ENCODE data around the gene CLEC16A. TPM values are rescaled to one million over a fixed set of nuclear protein-coding genes. Genes with fewer than 3 reads are reported as not detected.

CLEC16A gene
- polyA plus RNA-seq, 1 experiment, result 11.9 TPM

GRCh38 chr16:10999300-10999699 is 54.9 kb downstream of the CLEC16A start:
- ChIA-PET POLR2A (interaction anchor here (1.7 kb wide), 1 partner anchor 256 kb away, joined by 8 read pairs; no protein-coding TSS in a partner anchor), CTCF (no interaction called here)
- no peak for DNase-seq (ENCODE audit: low read depth, low spot score)
- no peak for TF ChIP-seq CTCF (IDR thresholded peaks at IDR 0.05; ENCODE audit: low read depth, low read length)
- H3K27ac ChIP-seq (ENCODE audit: low read depth, low read length), result no peak overlapping the region
- no peaks in the 10 kb centered on the region for H3K9me3 ChIP-seq (ENCODE audit: control insufficient read depth, insufficient read depth, low read length)
- no peaks in the 10 kb centered on the region for H3K27me3 ChIP-seq (ENCODE audit: control insufficient read depth, insufficient read depth, low read length)
- H3K4me3 ChIP-seq (ENCODE audit: low read depth, low read length), result no peak overlapping the region

DNA sequence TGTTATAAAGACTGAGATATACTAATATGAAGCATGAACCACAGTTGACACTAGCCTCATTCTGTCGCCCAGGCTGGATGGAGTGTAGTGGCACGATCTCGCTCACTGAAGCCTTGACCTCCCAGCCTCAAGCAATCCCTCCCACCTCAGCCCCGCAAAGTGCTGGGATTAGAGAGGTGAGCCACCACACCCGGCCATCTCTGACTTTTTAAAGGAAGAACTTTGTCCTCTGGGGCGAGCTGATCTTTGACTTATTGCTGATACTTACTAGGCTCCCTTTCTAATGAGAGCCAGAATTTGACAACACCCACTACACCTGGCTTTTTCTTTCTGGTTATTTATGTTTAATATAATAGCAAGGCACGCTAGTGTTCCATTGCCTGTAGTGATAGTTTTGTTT is 57.2 kb downstream of the CLEC16A start:
- no peak for DNase-seq (ENCODE audit: low read depth, low spot score)
- TF ChIP-seq CTCF (IDR thresholded peaks at IDR 0.05; ENCODE audit: low read depth, low read length), result no peak
- ChIA-PET CTCF (no interaction called here), POLR2A (no interaction called here)
- H3K27ac ChIP-seq (ENCODE audit: low read depth, low read length), result no peak overlapping the region
- no peaks in the 10 kb centered on the region for H3K9me3 ChIP-seq (ENCODE audit: control insufficient read depth, insufficient read depth, low read length)
- H3K4me3 ChIP-seq (ENCODE audit: low read depth, low read length), result no peak overlapping the region
- no peaks in the 10 kb centered on the region for H3K27me3 ChIP-seq (ENCODE audit: control insufficient read depth, insufficient read depth, low read length)

DNA sequence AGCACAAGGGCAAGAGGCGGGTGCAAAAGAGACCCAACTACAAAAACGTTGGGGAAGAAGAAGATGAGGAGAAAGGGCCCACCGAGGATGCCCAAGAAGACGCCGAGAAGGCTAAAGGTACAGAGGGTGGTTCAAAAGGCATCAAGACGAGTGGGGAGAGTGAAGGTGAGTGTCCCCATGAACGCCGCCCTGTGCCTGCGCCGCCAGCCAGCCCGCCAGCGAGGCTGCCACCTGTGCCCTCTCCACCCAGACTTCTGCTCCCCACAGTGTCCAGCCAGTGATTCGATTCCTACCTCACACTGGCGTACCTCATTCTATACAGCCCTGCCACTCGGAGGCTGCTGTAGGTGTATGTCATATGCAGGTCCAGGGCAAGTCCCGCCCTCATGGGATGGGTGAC is 58.8 kb downstream of the CLEC16A start:
- TF ChIP-seq CTCF (IDR thresholded peaks at IDR 0.05; ENCODE audit: low read depth, low read length), result no peak
- CTCF ChIA-PET, result no interaction called here
- POLR2A ChIA-PET, result no interaction called here
- Histone ChIP-seq H3K9me3 (ENCODE audit: control insufficient read depth, insufficient read depth, low read length) (no peaks in the 10 kb centered on the region), H3K4me3 (ENCODE audit: low read depth, low read length) (no peak overlapping the region), H3K27me3 (ENCODE audit: control insufficient read depth, insufficient read depth, low read length) (no peaks in the 10 kb centered on the region), H3K27ac (ENCODE audit: low read depth, low read length) (no peak overlapping the region)
- no peak for DNase-seq (ENCODE audit: low read depth, low spot score)

DNA sequence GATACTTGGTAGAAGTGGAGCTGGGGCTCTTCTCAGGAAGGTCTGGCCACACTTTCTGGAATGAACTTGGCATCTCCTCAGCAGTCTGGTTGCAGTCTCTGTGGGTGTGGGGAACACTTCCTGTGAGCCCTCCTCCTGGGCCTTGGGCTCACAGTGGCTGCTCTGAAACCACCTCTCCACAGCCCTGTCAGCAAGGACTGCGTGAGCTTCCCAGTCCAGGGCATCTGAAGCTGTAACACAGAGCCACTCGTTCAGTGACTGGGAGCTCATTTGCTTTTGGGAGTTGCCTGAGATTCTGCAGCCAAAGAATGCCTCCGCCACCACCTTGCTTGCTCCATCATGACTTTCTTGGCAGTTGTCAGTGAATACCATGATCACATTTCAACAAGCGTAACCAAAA is 60.0 kb downstream of the CLEC16A start:
- POLR2A ChIA-PET, result interaction anchor here (0.9 kb wide), 2 partner anchors 12 to 251 kb away, joined by 4 to 6 read pairs; no protein-coding TSS in a partner anchor
- peak overlapping the region; percentile 92 for H3K27ac ChIP-seq (ENCODE audit: low read depth, low read length)
- no peak for TF ChIP-seq CTCF (IDR thresholded peaks at IDR 0.05; ENCODE audit: low read depth, low read length)
- H3K27me3 ChIP-seq (ENCODE audit: control insufficient read depth, insufficient read depth, low read length), result no peaks in the 10 kb centered on the region
- CTCF ChIA-PET, result interaction anchor here (0.6 kb wide), 1 partner anchor 317 kb away, joined by 4 read pairs; no protein-coding TSS in a partner anchor
- H3K9me3 ChIP-seq (ENCODE audit: control insufficient read depth, insufficient read depth, low read length), result no peaks in the 10 kb centered on the region
- H3K4me3 ChIP-seq (ENCODE audit: low read depth, low read length), result no peak overlapping the region
- DNase-seq (ENCODE audit: low read depth, low spot score), result no peak

DNA sequence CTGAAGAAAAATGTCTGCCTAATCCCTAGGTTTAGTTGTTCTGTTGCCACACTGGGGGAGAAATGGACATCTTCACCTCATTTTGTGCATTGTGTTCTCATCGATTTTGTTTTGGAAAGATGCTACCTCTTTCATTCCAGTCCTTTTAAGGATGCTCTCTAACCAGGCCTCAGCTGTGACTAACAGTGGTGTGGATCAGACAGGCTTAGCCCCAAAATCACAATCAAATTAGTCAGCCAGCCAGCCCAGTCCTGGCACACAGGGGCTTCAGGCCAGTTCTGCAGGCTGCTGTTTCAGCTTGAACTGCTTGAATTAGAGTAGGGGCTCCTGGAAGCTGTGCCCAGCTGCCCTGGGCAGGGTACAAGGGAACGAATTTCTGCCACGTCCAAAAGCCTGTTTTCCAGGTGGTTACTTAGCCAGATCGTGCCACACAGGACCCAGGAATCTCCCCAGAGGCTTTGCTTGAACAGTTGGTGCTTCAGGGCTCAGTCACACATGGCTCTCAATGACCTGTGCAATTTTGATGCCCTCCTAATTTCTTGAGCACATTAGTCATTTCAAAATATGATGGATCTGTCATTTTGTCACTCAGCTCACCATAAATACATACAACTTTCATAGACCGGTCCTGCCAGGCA is 60.7 kb downstream of the CLEC16A start:
- ChIA-PET CTCF (interaction anchor here (0.6 kb wide), 1 partner anchor 527 kb away, joined by 3 read pairs; no protein-coding TSS in a partner anchor), POLR2A (interaction anchor here (0.6 to 1.4 kb wide), 8 partner anchors 11 to 250 kb away, joined by 3 to 6 read pairs (median 4); no protein-coding TSS in a partner anchor)
- H3K4me3 ChIP-seq (ENCODE audit: low read depth, low read length), result no peak overlapping the region
- no peaks in the 10 kb centered on the region for H3K9me3 ChIP-seq (ENCODE audit: control insufficient read depth, insufficient read depth, low read length)
- no peak for TF ChIP-seq CTCF (IDR thresholded peaks at IDR 0.05; ENCODE audit: low read depth, low read length)
- peak overlapping the region; percentile 92 for H3K27ac ChIP-seq (ENCODE audit: low read depth, low read length)
- H3K27me3 ChIP-seq (ENCODE audit: control insufficient read depth, insufficient read depth, low read length), result no peaks in the 10 kb centered on the region
- DNase-seq (ENCODE audit: low read depth, low spot score), result peak; percentile 58
